COLO668 (cell line): ENCODE measurements around the gene CENPM.
A peak's percentile ranks its signal among the peaks of the same experiment; 100 is the strongest.
"Not testable (repeated sequence)": the region's sequence is repeated elsewhere in the genome, so short reads cannot be mapped to it uniquely, and the experiment has no call there.

Experiments
- DNase-seq: peaks from one replicate; lab custom pipeline; 2025; ENCODE audit not compliant: unreplicated experiment; lab: John Stamatoyannopoulos, UW

CENPM gene

DNA sequence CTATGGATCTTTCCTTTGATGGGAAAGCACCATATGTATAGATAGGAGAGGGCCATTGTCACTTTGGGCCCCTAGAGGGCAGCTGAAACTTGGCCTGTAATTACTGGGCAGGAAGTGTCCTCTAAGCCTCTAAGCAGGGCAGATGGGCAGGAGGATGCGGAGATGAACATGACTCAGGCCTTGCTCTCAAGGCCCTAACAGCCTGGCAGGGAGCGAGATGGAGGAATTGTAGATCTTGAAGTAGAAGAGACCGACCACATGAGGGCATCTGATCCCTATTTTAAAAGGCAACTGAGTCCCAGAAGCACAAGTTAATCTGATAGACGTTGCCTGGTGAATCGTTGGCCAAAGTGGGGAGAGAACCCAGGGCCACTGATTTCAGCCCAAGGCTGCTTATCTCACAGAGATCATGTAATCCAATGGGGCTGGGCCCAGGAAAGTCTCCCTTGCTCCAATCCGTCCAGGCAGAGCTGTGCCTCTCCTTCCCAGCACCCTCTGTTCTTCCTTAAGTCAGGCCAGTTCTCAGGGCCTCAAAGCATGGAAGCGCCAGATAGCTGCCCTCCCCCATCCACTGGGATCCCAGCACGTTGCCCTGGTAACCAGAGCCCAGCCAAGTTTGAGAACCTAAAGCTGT, 19.8 kb upstream of the CENPM start:
- peak; percentile 44 for DNase-seq

GRCh38 chr22:41966225-41966606, 19.3 kb upstream of the CENPM start:
- DNase-seq = no peak

DNA sequence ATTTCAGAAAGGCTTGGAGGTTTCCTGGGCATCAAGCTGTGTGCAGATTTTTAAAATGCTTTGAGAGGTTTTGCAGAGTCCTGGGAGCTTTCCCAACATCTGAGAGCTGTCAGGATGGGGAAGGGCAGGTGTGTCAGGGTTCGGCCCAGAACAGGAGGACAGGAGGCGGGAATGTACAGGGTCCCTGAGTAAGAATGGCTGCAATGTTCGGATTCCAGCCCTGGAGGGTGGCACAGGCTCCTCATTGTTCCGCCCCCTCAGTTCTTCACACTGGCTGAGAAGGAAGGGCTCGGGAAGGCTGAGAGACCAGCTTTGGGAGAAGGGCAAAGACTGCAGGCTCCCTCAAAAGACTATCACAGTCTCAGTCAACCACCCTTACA, 17.1 kb upstream of the CENPM start:
- no peak for DNase-seq

DNA sequence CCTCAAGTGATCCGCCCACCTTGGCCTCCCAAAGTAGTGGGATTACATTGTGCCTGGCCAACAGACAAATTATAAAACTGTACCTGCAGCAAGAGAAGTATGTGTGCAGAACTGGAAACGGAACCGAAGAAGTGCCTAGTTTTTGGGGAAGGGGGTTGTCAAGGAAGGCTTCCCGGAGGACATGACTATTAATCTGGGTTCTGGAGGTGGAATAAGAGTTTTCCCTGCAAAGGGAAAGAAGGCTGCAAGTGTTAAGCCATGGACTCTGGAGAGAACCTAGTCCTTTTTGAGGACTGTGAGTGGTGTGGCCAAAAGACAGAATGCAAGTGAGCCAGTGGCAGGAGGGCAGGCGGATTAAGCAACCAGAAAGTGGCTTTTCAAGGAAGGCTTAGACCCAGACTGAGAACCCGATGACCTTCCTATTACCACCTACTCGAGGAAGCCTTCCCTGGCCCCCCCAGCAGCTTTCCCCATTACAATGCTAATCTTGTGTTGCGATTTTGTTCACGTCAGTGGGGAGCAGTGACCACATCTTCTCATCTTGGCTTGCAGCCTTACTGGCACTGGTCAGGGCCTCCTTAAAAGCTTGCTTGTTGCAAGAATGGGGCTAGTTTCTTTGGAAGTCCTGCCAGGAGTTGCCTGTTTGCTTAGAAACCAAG, 16.6 kb upstream of the CENPM start:
- no peak for DNase-seq

DNA sequence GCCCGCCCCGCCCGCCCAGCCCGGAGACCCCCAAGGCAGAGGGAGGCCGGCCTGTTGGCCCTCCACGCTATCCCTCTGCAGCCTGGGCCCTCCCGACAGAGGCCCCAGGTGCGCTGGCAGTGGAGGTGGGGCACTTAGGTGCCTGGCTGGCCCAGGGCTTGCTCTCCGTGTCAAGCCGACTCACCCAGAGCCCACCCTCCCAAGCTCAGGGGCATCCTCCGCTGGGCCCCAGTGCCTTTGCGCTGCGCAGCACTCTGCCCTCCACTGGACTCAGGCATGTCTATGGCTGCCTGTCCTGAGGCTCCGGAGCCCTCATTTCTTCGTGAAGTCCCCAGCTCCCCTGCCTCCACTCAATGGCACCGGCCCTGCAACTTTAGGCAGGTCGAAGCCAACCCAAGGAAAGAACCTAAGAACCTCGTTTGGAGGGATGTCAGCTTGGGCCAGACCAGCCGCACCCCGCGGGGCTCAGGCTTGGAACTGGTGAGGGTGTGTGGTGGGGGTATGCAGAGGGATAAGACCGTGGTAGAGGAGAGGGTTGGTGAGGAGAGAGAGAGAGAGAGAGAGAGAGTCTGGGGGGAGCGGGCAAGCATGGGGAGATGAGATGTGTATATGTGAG, 11.1 kb upstream of the CENPM start:
- no peak for DNase-seq

GRCh38 chr22:41952713-41953112, 5.8 kb upstream of the CENPM start:
- no peak for DNase-seq

- DNase-seq = no peak
These were observed 5.0 kb upstream of the CENPM start, which contains the start of gene SMIM45 for GRCh38 chr22:41951898-41952474. TSS of gene SMIM45 (plus strand) at chr22:41952150.

- peak; percentile 11 for DNase-seq
These were observed 2.5 kb upstream of the CENPM start for GRCh38 chr22:41949297-41949965.

GRCh38 chr22:41948928-41949296, 2.0 kb upstream of the CENPM start:
- DNase-seq = not testable (repeated sequence)

DNA sequence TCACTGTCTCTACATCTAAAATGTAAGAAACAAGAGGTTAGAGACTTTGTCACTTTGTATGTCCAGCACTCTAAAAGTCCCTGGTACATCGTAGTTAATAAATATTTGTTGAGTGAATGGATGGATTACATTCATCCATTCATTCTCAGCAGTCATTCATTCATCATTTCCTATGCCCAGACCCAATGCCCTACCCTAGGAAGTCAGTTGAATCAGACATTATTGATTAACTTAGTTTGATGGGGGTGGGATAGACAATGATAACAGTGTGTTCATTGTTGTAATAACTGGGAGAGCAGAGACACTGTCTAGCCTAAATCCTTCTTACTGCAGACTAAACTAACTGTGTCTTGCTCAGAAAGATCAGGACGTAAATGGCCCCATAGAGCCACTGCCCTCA, 1.2 kb upstream of the CENPM start:
- no peak for DNase-seq

GRCh38 chr22:41947424-41948080, 600 bp upstream of the CENPM start:
- no peak for DNase-seq

DNA sequence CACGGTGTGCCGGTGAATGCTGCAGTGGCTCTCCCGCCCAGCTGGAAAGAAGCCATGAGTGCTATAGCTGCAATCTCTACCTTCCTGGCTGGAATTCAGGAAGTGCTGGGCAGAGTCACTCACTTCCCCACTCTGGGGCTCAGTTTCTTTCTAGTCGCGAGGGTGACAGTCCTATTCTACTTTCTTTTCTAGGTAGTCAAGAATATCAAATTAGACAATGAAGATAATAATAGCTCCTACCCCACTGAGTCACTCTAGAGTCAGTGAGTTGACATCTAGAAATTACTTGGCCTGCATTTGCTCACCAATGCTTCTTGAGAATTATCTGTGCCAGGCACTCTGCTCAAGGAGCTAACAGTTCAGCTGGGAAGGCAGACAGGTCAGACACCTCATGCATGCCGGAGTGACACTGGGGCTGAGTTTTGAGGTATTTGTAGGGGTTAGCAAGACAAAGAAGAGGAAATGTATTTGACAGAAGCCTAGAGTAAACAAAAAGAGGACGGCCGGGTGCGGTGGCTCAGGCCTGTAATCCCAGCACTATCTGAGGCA, 3.2 kb downstream of the CENPM start:
- no peak for DNase-seq

DNA sequence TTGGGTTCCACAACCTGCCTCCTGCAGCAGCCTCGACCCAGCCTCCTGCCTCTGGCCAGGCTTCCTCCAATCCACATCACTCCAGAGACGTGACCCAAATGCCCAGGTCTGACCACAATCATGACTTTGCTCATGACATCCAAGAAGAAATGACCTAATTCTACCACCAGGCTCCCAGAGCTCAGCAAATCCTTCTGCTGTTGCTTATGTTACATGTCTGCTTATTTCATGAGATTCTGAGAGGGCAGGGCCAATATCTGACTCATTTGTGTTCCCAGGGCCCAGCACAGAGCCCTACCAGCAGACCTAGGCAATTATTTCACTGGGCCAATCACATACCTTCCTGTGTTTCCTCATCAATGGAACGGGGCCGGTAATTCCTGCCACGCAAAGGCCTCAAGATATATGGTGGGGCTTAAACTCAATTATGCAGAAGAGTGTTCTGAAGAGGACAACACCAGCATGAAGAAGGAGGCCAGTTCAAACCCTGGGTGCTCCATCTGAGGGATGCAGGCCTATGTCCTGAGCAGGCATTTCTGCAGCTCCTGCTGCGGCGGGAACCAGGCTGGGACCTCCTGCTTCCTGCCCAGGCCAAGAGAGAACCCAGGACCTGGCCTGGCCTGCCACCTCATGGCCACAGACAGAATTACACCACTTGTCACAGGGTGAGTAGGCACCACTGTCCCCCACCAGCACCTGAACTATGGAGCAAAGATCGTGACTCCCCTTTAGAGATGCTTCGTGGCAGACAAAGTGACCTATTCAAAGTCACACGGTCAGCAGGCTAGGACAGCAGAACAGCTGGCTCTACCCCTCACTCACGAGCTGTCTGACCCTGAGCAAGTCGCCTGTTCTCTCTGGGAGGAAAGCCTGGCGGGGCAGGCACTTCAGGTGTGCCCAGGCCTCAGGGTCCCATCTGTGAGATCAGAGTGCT, 5.9 kb downstream of the CENPM start:
- DNase-seq = peak; percentile 73

GRCh38 chr22:41939981-41940831, 6.7 kb downstream of the CENPM start:
- peak; percentile 88 for DNase-seq

- no peak for DNase-seq
These were observed 10.1 kb downstream of the CENPM start for GRCh38 chr22:41936894-41937169.

GRCh38 chr22:41935509-41935908, 11.4 kb downstream of the CENPM start:
- DNase-seq = no peak

- no peak for DNase-seq
These were observed 12.0 kb downstream of the CENPM start for GRCh38 chr22:41935015-41935351.

- DNase-seq = no peak
These were observed 12.5 kb downstream of the CENPM start for GRCh38 chr22:41934284-41935014.
